Heart right ventricle (tissue), 16 donors: ENCODE results near the gene TMOD4. TPM values are rescaled to one million over a fixed set of nuclear protein-coding genes. Genes with fewer than 3 reads are reported as not detected.
A peak's percentile ranks its signal among the peaks of the same experiment; 100 is the strongest.
"Not testable (repeated sequence)": the region's sequence is repeated elsewhere in the genome, so short reads cannot be mapped to it uniquely, and the experiment has no call there.

Experiments
- ATAC-seq, 8 donors: fragments of 200-7000 bp; cut with Tn5 transposase; one replicate each; pipeline ENCODE4 v1.9.1; 2020; ENCODE audit warnings: mild to moderate bottlenecking in 8 of 8, moderate library complexity in 8 of 8, moderate number of reproducible peaks in 1 of 8
- DNase-seq, 2 donors: peaks; one replicate each; pipeline ENCODE4 v3.0.0-alpha.2; 2020
- H3K27ac ChIP-seq, 10 donors: fragments of 200-600 bp; sonication (generic) in 2 of 10; one replicate each; pipeline versions ENCODE4 v1.5.0 to v1.8.0; 2020 to 2022; ENCODE audit warnings: mild to moderate bottlenecking in 3 of 10
- H3K27me3 ChIP-seq, 7 donors: fragments of 200-600 bp; one replicate each; pipeline ENCODE4 v1.8.0; 2021 to 2022; ENCODE audit warnings: mild to moderate bottlenecking in 2 of 7
- H3K36me3 ChIP-seq, 9 donors: fragments of 200-600 bp; sonication (generic) in 1 of 9; one replicate each; pipeline versions ENCODE4 v1.5.0 to v1.8.0; 2020 to 2022; ENCODE audit warnings: mild to moderate bottlenecking in 2 of 9
- H3K4me1 ChIP-seq, 9 donors: fragments of 200-600 bp; sonication (generic) in 1 of 9; one replicate each; pipeline versions ENCODE4 v1.5.0 to v1.8.0; 2020 to 2022; ENCODE audit warnings: mild to moderate bottlenecking in 4 of 9
- H3K4me3 ChIP-seq, 10 donors: fragments of 200-600 bp; sonication (generic) in 2 of 10; one replicate each; pipeline versions ENCODE4 v1.5.0 to v1.8.0; 2020 to 2022; ENCODE audit warnings: mild to moderate bottlenecking in 7 of 10, moderate library complexity in 2 of 10
- H3K9me3 ChIP-seq, 11 donors: fragments of 200-600 bp in 10 of 11; sonication (generic) in 2 of 11; one replicate each; pipeline versions ENCODE4 v1.5.0 to v1.8.0; 2013 to 2022; ENCODE audit warnings: mild to moderate bottlenecking in 2 of 11, control low read depth in 1 of 11, moderate library complexity in 1 of 11
- CTCF ChIP-seq, 9 donors: fragments of 200-600 bp; sonication (generic) in 2 of 9; IDR thresholded peaks; one replicate each; pipeline versions ENCODE4 v1.5.0 to v1.8.0; 2021 to 2022; ENCODE audit warnings: antibody characterized with exemption in 9 of 9, mild to moderate bottlenecking in 5 of 9, moderate library complexity in 1 of 9
- WGBS, 2 donors: extraction: QIAGEN DNeasy Blood & Tissue Kit; methylation state at CpG; one replicate each; pipeline ENCODE4 v1.1.7; 2013; ENCODE audit warnings: inconsistent platforms in 1 of 2; 5-methylcytosine and 5-hydroxymethylcytosine counted together
- intact Hi-C, 10 donors: fragments of 100-400 bp; cut with DNase I; formaldehyde crosslinking; loops; one replicate each; pipeline versions ENCODE4 v1.11.1 to v1.14.2; 2022
- polyA plus RNA-seq, 2 donors: library from polyadenylated mRNA; stranded (reverse); fragments of 200-250 nt; gene quantifications; one replicate each; pipeline ENCODE4 v1.2.3, GENCODE V29; 2013
- total RNA-seq, 10 donors: library from RNA; stranded (reverse); fragmentation: NEBNext Ultra II Directional in 3 of 10; extraction: Animal tissue kit (Norgen Biotek cat#: 25700) in 3 of 10; gene quantifications; one replicate each; pipeline versions ENCODE4 v1.2.1 to v1.2.4, GENCODE V29; 2021 to 2023
- donor health status: Arrhythmogenic right ventricular cardiomyopathy.
- donor health status: ischemic (EF 13 %, LVEDD 7.1; RV severe dilation, severe dysfunction).
- donor health status: healthy with polysubstance abuse.
- donor health status: DM: no; HTN: yes; CAD: no.
- donor health status: DM: no; HTN: no; CAD: no.
- donor health status: ischemic (EF 25% LVEDD 6.9; RV normal size, moderate dysfunction).
- donor health status: ischemic (EF 25% LVEDD 5.7; RV mildly dilated, moderate dysfunction).
- donor health status: healthy.
- donor health status: DM: yes; HTN: yes; CAD: no.
- donor health status: Ischemic cardiomyopathy.
- donor health status: ischemic (EF 35%, LVEDD 5.7; RV mildly dilated, moderate dysfunction).
- donor health status: nonischemic (EF 11% LVEDD 7.7; RV severe dilation, severe dysfunction).
- donor health status: DM: yes; HTN: yes; CAD: no.
- donor health status: PGD.
- donor health status: ischemic (EF 29% LVEDD 5.4; RV normal size, mild dysfunction).
- donor health status: nonischemic (EF 23%, LVEDD 6.1; RV moderate dilation, normal function).

The TMOD4 gene
- total and polyA plus RNA-seq, 12 donors, result 0.06 to 0.88 (median 0.60) TPM; not detected in 8

DNA sequence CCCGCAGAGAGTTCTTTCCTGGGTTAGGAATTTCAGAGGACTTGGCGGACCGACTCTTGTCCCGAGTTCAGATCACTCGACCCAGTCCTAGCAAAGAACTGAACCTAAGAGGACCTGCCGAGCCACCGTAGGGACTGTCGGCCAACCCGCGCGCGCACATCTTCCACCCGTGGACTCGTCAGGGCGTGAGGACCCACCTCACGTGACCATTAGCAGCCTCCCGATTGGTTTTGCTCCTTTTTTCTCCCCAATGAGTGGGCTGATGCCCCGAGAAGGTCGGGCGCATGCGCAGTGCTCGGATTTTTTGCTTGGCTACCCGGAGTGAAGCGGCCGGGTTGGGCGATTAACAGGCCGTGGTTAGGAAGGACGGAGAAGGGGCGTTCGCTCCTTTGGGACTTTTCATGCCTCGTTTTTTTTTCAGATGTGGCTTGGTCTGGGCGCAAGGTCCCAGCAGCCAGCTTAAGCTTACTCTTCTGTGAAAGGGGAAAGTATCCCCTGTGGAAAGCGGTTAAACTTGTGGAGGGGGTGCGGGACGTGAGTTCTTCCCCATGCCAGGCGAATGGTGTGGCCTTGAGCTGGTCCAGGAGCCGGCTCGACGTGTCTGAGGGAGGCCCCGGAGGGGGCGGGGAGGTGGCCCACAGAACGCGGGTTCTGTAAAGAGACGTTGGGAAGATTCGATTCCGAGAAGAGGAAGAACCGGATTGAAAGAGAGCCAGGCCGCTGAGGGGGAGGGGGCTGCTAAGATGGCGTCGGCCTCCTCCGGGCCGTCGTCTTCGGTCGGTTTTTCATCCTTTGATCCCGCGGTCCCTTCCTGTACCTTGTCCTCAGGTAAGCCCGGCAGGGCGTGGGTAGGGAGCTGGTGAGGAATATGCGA, 22.7 kb upstream of the TMOD4 start, which contains the start of gene PIP5K1A:
Gene PIP5K1A, plus strand, starts transcription at position 299 of the 874 bp plus-strand sequence. Its CDS starts 445 bp downstream, at position 744.
- H3K27me3 ChIP-seq, result no peaks in the 10 kb centered on the region
- H3K4me1 ChIP-seq, result peaks cover 10 to 56% (median 41%) of the 10 kb centered on the region in 9 donors
- TF ChIP-seq CTCF (IDR thresholded peaks at IDR 0.05), result no peak
- H3K4me3 ChIP-seq, result peak within 1 kb of the TSS; percentile 77 to 92 (median 82)
- intact Hi-C loops, result loop anchor here in 9 of 10 donors (1.0 to 10.0 kb wide), 5 partner anchors 54 to 206 kb away; partner anchors contain the start of genes PSMD4 (in 5 of the 9) and RFX5 (in 5 of the 9)
- WGBS, 2 donors, result 0% methylated on average over 60 of the region's 60 CpGs
- ATAC-seq (peak; percentile 95 to 97 (median 96)), DNase-seq (peak; percentile 99 to 100)
- H3K27ac ChIP-seq, result peak within 1 kb of the TSS; percentile 38 to 96 (median 92)
- no peaks in the 10 kb centered on the region for H3K9me3 ChIP-seq
- H3K36me3 ChIP-seq, result peaks cover 0 to 16% (median 10%) of the 10 kb centered on the region in 9 donors

DNA sequence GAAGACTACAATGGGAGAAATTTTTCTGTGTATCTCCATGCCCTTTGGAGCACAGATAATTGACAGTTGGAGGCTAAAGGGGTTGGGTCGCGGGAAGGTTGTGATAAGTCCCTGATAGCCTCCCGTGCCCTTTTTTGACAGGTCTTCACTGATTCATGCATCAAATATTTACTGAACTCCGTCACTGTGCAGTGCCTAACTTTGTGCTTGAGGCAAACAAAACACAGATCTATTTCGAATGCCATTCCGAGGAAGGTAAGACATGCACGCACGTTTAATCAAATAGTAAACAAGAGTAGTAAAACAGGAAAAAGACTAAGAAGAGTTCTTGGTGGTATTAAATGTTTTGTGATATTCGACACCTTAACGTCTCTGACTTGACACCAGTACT, 22.1 kb upstream of the TMOD4 start:
- peak overlapping the region in 9 of 10 donors; percentile 77 to 92 (median 82) for H3K4me3 ChIP-seq
- DNase-seq (no peak), ATAC-seq (no peak)
- H3K27me3 ChIP-seq, result no peaks in the 10 kb centered on the region
- 5 to 6% methylated on average over 10 of the region's 10 CpGs for WGBS, 2 donors
- H3K36me3 ChIP-seq, result peaks cover 0 to 10% (median 4%) of the 10 kb centered on the region in 9 donors
- peaks cover 10 to 55% (median 40%) of the 10 kb centered on the region in 9 donors for H3K4me1 ChIP-seq
- no peak for TF ChIP-seq CTCF (IDR thresholded peaks at IDR 0.05)
- intact Hi-C loops, result loop anchor here (1.0 to 10.0 kb wide), 7 partner anchors 53 to 207 kb away; partner anchors contain the start of genes PSMD4 (in 5 of the 10) and RFX5 (in 5 of the 10)
- H3K9me3 ChIP-seq, result no peaks in the 10 kb centered on the region
- H3K27ac ChIP-seq, result peak overlapping the region in 9 of 10 donors; percentile 80 to 96 (median 92)

DNA sequence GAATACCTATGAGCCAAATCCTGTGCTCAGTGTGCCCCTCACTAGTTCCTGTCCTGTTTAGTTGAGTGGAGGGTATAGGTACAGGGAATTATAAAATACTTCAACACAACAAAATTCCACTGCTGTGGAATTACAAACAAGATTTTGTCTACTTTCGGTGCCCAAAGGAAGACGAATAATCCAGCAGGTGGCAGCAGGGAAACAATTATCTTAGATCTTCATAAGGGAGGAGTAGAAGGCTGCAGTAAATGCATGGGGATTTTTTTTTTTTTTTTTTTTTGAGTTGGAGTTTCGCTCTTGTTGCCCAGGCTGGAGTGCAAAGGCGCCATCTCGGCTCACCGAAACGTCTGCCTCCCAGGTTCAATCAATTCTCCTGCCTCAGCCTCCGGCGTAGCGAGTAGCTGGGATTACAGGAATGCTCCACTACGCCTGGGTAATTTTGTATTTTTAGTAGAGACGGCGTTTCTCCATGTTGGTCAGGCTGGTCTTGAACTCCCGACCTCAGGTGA, 20.6 kb upstream of the TMOD4 start:
- WGBS, 2 donors, result 42 to 43% methylated on average over 14 of the region's 14 CpGs
- ATAC-seq (peak in 6 of 8 donors; percentile 3 to 37 (median 24)), DNase-seq (peak in 1 of 2 donors; percentile 82)
- peak; percentile 17 to 73 (median 49) for TF ChIP-seq CTCF (IDR thresholded peaks at IDR 0.05)
- H3K9me3 ChIP-seq, result no peaks in the 10 kb centered on the region
- no peaks in the 10 kb centered on the region for H3K36me3 ChIP-seq
- peak overlapping the region in 9 of 10 donors; percentile 0 to 68 (median 50) for H3K27ac ChIP-seq
- intact Hi-C loops, result loop anchor here (1.0 to 10.0 kb wide), 7 partner anchors 54 to 208 kb away; partner anchors contain the start of genes PSMD4 (in 5 of the 10) and RFX5 (in 5 of the 10)
- H3K27me3 ChIP-seq, result no peaks in the 10 kb centered on the region
- H3K4me1 ChIP-seq, result peaks cover 7 to 41% (median 24%) of the 10 kb centered on the region in 9 donors
- peak overlapping the region in 6 of 10 donors; percentile 12 to 27 (median 24) for H3K4me3 ChIP-seq

GRCh38 chr1:151194894-151195594, 19.3 kb upstream of the TMOD4 start:
- peak overlapping the region in 5 of 10 donors; percentile 25 to 65 (median 54) for H3K27ac ChIP-seq
- 61 to 74% methylated on average over 17 of the region's 17 CpGs for WGBS, 2 donors
- ATAC-seq (peak in 2 of 8 donors; percentile 30 to 33), DNase-seq (peak; percentile 31 to 68)
- not testable (repeated sequence) for H3K36me3 ChIP-seq, H3K9me3 ChIP-seq, H3K27me3 ChIP-seq
- H3K4me3 ChIP-seq, result peak overlapping the region in 1 of 10 donors; percentile 23
- peaks cover 0 to 34% (median 19%) of the 10 kb centered on the region in 9 donors for H3K4me1 ChIP-seq
- intact Hi-C loops, result loop anchor here in 9 of 10 donors (5.0 to 10.0 kb wide), 4 partner anchors 57 to 210 kb away; partner anchors contain the start of genes PSMD4 (in 5 of the 9) and RFX5 (in 5 of the 9)
